ENCODE measurements around the gene EIF4E1B. TPM values are rescaled to one million over a fixed set of nuclear protein-coding genes. Genes with fewer than 3 reads are reported as not detected.

EIF4E1B gene
- polyA plus RNA-seq, 1 donor from 2014 or later = 0.82 TPM

DNA sequence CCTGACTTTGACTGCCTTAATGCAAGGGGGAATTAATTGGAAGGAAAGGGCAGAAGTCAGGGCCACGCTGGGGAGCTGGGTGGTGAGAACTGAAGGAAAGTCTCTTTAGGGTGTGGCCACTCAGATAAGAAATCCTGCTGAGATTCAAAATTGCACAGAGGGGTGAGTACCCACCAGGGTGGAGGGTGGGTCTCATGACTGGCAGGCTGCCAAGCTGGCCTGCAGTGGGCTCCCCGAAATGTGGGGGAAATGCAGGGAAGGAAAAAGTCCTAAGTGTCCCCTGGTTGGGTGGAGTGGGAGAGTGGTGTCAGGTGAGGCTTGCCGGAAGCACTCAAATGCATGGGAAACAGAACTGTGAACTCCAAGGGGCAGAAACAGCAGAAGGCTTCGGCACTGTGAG, 40.9 kb downstream of the EIF4E1B start:
- Histone ChIP-seq H3K4me3 (ENCODE audit: low read length) (no peak overlapping the region), H3K9me2 (ENCODE audit: insufficient read depth, low read length) (no peaks in the 10 kb centered on the region), H3K9ac (ENCODE audit: low read length) (no peak overlapping the region), H3K4me2 (ENCODE audit: low read length) (no peak overlapping the region), H3K27me3 (ENCODE audit: insufficient read depth, low read depth, low read length) (no peaks in the 10 kb centered on the region), H3F3A (ENCODE audit: insufficient read depth, low read length, poor library complexity, severe bottlenecking) (no peaks in the 10 kb centered on the region), H4K20me1 (ENCODE audit: insufficient read depth) (no peaks in the 10 kb centered on the region), H3K79me2 (replicated peaks; ENCODE audit: insufficient read depth, low read length) (no peaks in the 10 kb centered on the region), H3K9me3 (ENCODE audit: low read length) (no peaks in the 10 kb centered on the region), H3K27ac (ENCODE audit: low read length) (no peak overlapping the region), H3K36me3 (ENCODE audit: insufficient read depth, low read length) (no peaks in the 10 kb centered on the region), H2AFZ (ENCODE audit: low read depth, low read length) (no peak overlapping the region)
- no peak for TF ChIP-seq TAF1 (IDR thresholded peaks at IDR 0.05; ENCODE audit: low read depth)
- TF ChIP-seq RAD21 (conservative IDR thresholded peaks at IDR 0.05) = no peak
- TF ChIP-seq, protein P1, sequence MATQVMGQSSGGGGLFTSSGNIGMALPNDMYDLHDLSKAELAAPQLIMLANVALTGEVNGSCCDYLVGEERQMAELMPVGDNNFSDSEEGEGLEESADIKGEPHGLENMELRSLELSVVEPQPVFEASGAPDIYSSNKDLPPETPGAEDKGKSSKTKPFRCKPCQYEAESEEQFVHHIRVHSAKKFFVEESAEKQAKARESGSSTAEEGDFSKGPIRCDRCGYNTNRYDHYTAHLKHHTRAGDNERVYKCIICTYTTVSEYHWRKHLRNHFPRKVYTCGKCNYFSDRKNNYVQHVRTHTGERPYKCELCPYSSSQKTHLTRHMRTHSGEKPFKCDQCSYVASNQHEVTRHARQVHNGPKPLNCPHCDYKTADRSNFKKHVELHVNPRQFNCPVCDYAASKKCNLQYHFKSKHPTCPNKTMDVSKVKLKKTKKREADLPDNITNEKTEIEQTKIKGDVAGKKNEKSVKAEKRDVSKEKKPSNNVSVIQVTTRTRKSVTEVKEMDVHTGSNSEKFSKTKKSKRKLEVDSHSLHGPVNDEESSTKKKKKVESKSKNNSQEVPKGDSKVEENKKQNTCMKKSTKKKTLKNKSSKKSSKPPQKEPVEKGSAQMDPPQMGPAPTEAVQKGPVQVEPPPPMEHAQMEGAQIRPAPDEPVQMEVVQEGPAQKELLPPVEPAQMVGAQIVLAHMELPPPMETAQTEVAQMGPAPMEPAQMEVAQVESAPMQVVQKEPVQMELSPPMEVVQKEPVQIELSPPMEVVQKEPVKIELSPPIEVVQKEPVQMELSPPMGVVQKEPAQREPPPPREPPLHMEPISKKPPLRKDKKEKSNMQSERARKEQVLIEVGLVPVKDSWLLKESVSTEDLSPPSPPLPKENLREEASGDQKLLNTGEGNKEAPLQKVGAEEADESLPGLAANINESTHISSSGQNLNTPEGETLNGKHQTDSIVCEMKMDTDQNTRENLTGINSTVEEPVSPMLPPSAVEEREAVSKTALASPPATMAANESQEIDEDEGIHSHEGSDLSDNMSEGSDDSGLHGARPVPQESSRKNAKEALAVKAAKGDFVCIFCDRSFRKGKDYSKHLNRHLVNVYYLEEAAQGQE (IDR thresholded peaks at IDR 0.05; ENCODE audit: borderline replicate concordance) = no peak
- TF ChIP-seq EZH2 (IDR thresholded peaks at IDR 0.05; ENCODE audit: borderline replicate concordance, insufficient read depth, low read length, poor library complexity, severe bottlenecking) = no peak
- no peak for TF ChIP-seq MXI1 (conservative IDR thresholded peaks at IDR 0.05; ENCODE audit: poor library complexity, severe bottlenecking)
- TF ChIP-seq SMC3 (conservative IDR thresholded peaks at IDR 0.05; ENCODE audit: poor library complexity) = no peak
- no peak for TF ChIP-seq EP300 (conservative IDR thresholded peaks at IDR 0.05; ENCODE audit: poor library complexity, severe bottlenecking)
- TF ChIP-seq, protein P2, sequence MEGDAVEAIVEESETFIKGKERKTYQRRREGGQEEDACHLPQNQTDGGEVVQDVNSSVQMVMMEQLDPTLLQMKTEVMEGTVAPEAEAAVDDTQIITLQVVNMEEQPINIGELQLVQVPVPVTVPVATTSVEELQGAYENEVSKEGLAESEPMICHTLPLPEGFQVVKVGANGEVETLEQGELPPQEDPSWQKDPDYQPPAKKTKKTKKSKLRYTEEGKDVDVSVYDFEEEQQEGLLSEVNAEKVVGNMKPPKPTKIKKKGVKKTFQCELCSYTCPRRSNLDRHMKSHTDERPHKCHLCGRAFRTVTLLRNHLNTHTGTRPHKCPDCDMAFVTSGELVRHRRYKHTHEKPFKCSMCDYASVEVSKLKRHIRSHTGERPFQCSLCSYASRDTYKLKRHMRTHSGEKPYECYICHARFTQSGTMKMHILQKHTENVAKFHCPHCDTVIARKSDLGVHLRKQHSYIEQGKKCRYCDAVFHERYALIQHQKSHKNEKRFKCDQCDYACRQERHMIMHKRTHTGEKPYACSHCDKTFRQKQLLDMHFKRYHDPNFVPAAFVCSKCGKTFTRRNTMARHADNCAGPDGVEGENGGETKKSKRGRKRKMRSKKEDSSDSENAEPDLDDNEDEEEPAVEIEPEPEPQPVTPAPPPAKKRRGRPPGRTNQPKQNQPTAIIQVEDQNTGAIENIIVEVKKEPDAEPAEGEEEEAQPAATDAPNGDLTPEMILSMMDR (IDR thresholded peaks at IDR 0.05; ENCODE audit: poor library complexity, severe bottlenecking) = no peak
- TF ChIP-seq POLR2AphosphoS5 (IDR thresholded peaks at IDR 0.05) = no peak

DNA sequence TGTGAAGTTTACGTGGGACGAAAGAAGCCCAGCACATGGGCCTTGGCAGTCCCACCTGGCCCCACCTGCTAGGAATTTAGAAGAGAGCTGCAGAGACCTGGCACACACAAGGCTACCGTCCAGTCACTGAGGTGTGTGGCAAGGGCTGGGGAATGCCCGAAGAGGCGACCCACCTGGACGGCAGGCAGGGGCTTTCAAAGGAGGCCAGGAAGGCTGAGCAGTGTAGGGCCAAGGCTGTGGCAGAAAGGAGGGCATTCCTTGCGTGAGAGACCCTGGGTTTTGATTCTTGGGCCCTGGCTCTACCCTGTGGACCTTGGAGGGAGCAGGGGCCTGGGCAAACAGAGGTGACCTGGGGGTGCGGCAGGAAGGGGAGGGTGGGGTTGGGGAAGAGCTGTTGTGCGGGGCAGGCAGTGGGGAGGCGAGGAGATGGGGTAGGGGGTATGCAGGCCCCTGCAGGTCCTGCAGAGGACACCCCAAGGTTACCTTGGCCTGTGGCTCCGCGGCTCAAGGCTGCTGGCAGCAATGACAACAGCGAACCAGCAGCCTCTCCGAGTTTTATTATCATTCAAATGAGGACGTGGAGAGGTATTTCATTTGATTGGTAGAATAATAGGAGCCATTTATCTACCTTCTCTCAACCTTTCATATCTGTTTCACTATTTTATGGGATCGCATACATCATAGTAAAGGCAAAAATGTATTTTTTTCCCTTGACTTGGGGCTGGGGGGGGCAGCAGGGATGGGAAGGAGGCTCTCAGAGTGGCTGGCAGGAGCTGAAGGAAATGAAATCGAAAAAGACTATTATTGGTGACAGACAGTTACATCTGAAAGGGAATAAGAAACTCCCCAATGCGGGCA, 41.6 kb downstream of the EIF4E1B start:
- H3K4me3 ChIP-seq (ENCODE audit: low read length) = no peak overlapping the region
- no peaks in the 10 kb centered on the region for H3K9me3 ChIP-seq (ENCODE audit: low read length)
- no peak overlapping the region for H3K4me2 ChIP-seq (ENCODE audit: low read length)

More for the DNA sequence above, 41.6 kb downstream of the EIF4E1B start:
- no peaks in the 10 kb centered on the region for H3F3A ChIP-seq (ENCODE audit: insufficient read depth, low read length, poor library complexity, severe bottlenecking)
- H3K36me3 ChIP-seq (ENCODE audit: insufficient read depth, low read length) = no peaks in the 10 kb centered on the region
- TF ChIP-seq EP300 (conservative IDR thresholded peaks at IDR 0.05; ENCODE audit: poor library complexity, severe bottlenecking) (peak; percentile 42), POLR2AphosphoS5 (IDR thresholded peaks at IDR 0.05) (peak; percentile 21)
- TF ChIP-seq, protein P2 (IDR thresholded peaks at IDR 0.05; ENCODE audit: poor library complexity, severe bottlenecking) = no peak
- no peaks in the 10 kb centered on the region for H3K27me3 ChIP-seq (ENCODE audit: insufficient read depth, low read depth, low read length)
- peak overlapping the region; percentile 28 for H3K9ac ChIP-seq (ENCODE audit: low read length)
- H3K9me2 ChIP-seq (ENCODE audit: insufficient read depth, low read length) = no peaks in the 10 kb centered on the region
- no peaks in the 10 kb centered on the region for H3K79me2 ChIP-seq (replicated peaks; ENCODE audit: insufficient read depth, low read length)
- H4K20me1 ChIP-seq (ENCODE audit: insufficient read depth) = no peaks in the 10 kb centered on the region
- peak overlapping the region; percentile 62 for H3K27ac ChIP-seq (ENCODE audit: low read length)
- no peak overlapping the region for H2AFZ ChIP-seq (ENCODE audit: low read depth, low read length)

Measured in neural cell (in vitro differentiated cells).